SK-N-MC (cell line): ENCODE measurements around the gene GPR65.

Source experiments
- EZH2 ChIP-seq: fragments of 200-600 bp; sonication (generic); IDR thresholded peaks from one replicate; pipeline ENCODE4 v1.6.1; 2017; ENCODE audit warnings: antibody characterized with exemption
- FOXP2 ChIP-seq: optimal IDR thresholded peaks from 2 replicates; pipeline ENCODE3; 2011; ENCODE audit warnings: mild to moderate bottlenecking, moderate library complexity; ENCODE audit not compliant: insufficient read depth; ENCODE audit errors: extremely low read length, control extremely low read depth
- POLR2AphosphoS5 ChIP-seq: IDR thresholded peaks from 2 replicates; pipeline ENCODE4 v1.6.1; 2012; ENCODE audit warnings: mild to moderate bottlenecking, low read depth, low read length, borderline replicate concordance

- TF ChIP-seq EZH2 (no peak), POLR2AphosphoS5 (no peak), FOXP2 (no peak)
Measured at GRCh38 chr14:88004506-88005036, 364 bp upstream of the GPR65 start.
